MM.1S (cell line): Measurements from ENCODE around the gene HYI.
A peak's percentile ranks its signal among the peaks of the same experiment; 100 is the strongest.
"Not testable (repeated sequence)": the region's sequence is repeated elsewhere in the genome, so short reads cannot be mapped to it uniquely, and the experiment has no call there.

Experiments used
- DNase-seq: peaks from one replicate; pipeline ENCODE4 v3.0.0-alpha.2; 2015
- H2AFZ ChIP-seq: fragments of 300-600 bp; sonication (generic); 2 replicates; pipeline ENCODE4 v1.6.0; 2016; ENCODE audit warnings: antibody characterized with exemption, low read length
- H3F3A ChIP-seq: fragments of 300-600 bp; sonication (generic); 2 replicates; pipeline ENCODE4 v1.6.1; 2016; ENCODE audit warnings: mild to moderate bottlenecking, antibody characterized with exemption, low read length, moderate library complexity, mixed read lengths; ENCODE audit not compliant: insufficient read depth
- H3K27ac ChIP-seq: fragments of 300-600 bp; sonication (generic); 2 replicates; pipeline ENCODE4 v1.5.1; 2016; ENCODE audit warnings: mild to moderate bottlenecking, low read length
- H3K27me3 ChIP-seq: fragments of 300-600 bp; sonication (generic); replicated peaks from 2 replicates; pipeline ENCODE4 v1.6.0; 2016; ENCODE audit warnings: low read length; ENCODE audit not compliant: insufficient read depth
- H3K36me3 ChIP-seq: fragments of 300-600 bp; sonication (generic); replicated peaks from 2 replicates; pipeline ENCODE4 v1.6.1; 2016; ENCODE audit warnings: mild to moderate bottlenecking, low read length, mixed read lengths; ENCODE audit not compliant: insufficient read depth
- H3K4me1 ChIP-seq: fragments of 300-600 bp; sonication (generic); 2 replicates; pipeline ENCODE4 v1.6.1; 2016; ENCODE audit warnings: low read length, mixed read lengths
- H3K4me2 ChIP-seq: fragments of 300-600 bp; sonication (generic); 2 replicates; pipeline ENCODE4 v1.6.0; 2016; ENCODE audit warnings: low read depth, low read length
- H3K4me3 ChIP-seq: fragments of 300-600 bp; sonication (generic); 2 replicates; pipeline ENCODE4 v1.5.1; 2016; ENCODE audit warnings: low read length, mixed read lengths
- H3K79me2 ChIP-seq: fragments of 300-600 bp; sonication (generic); 2 replicates; pipeline ENCODE4 v1.6.1; 2016; ENCODE audit warnings: mixed run types, low read length, mixed read lengths
- H3K9ac ChIP-seq: fragments of 300-600 bp; sonication (generic); 2 replicates; pipeline ENCODE4 v1.6.1; 2016; ENCODE audit warnings: low read length, mixed read lengths
- H3K9me2 ChIP-seq: fragments of 300-600 bp; sonication (generic); replicated peaks from 2 replicates; pipeline ENCODE4 v1.6.1; 2016; ENCODE audit warnings: mild to moderate bottlenecking, low read length, mixed read lengths; ENCODE audit not compliant: insufficient read depth
- H3K9me3 ChIP-seq: fragments of 300-600 bp; sonication (generic); replicated peaks from 2 replicates; pipeline ENCODE4 v1.6.1; 2016; ENCODE audit warnings: mild to moderate bottlenecking, low read length, mixed read lengths; ENCODE audit not compliant: insufficient read depth
- H4K20me1 ChIP-seq: fragments of 300-600 bp; sonication (generic); 2 replicates; pipeline ENCODE4 v1.6.1; 2016; ENCODE audit warnings: mild to moderate bottlenecking, low read length, moderate library complexity, mixed read lengths; ENCODE audit not compliant: insufficient read depth
- EZH2 ChIP-seq: fragments of 300-600 bp; sonication (generic); optimal IDR thresholded peaks from 2 replicates; pipeline ENCODE3; 2017; ENCODE audit warnings: low read depth, mild to moderate bottlenecking, antibody characterized with exemption, low read length, mixed read lengths
- EZH2phosphoT487 ChIP-seq: fragments of 300-600 bp; sonication (generic); IDR thresholded peaks from 2 replicates; pipeline ENCODE4 v1.6.1; 2018; ENCODE audit warnings: antibody characterized with exemption, low read length
- TF ChIP-seq, protein P1 (sequence below): fragments of 300-600 bp; sonication (generic); IDR thresholded peaks from 2 replicates; pipeline ENCODE4 v1.5.1; 2016; ENCODE audit warnings: antibody characterized with exemption, low read length, mixed read lengths

HYI gene, protein sequence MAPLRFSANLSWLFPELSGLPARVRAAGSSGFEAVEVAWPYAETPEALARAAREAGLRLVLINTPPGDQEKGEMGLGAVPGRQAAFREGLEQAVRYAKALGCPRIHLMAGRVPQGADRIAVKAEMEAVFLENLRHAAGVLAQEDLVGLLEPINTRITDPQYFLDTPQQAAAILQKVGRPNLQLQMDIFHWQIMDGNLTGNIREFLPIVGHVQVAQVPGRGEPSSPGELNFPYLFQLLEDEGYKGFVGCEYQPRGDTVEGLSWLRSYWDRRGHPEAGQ

DNA sequence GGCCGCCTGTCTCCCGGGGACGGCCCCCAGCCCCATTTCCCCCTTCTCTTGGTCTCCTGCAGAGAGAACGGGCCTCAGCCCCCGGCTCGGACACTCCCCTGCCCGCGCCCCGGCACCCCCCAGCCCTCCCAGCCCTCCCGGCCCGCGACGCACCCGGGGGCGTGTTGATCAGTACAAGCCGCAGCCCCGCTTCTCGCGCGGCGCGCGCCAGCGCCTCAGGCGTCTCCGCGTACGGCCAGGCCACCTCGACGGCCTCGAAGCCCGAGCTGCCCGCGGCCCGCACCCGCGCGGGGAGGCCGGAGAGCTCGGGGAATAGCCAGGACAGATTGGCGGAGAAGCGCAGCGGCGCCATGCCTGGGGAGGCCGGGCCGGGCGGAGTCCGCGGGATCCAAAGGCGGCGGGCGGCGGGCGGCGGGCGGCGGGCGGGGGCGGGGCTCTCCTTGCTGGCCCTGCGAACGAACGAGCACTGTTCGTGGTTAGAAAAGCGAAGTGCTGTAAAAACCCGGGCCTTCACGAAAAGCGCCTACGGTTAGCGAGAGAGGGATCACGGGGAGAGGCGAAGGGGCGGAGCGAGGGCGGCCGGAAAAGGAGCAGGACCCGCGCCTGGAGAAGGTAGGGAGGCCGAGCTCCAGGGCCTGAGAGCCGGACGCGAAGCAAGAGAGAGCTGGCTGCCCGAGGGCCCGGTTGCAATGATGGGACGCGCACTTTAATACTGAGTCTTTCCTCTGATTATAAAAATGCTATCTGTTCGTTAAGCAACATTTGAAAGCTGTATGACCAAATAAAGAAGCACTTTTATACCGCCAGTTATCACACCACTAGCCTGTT is at the start of gene HYI:
HYI (minus strand) TSS at position 490 of the 828 bp plus-strand sequence; CDS start at position 352, 138 bp downstream.
- H3K36me3 ChIP-seq = no peaks in the 10 kb centered on the region; the same call in 1 of the 2 replicates
- TF ChIP-seq EZH2 (no peak), EZH2phosphoT487 (no peak)
- TF ChIP-seq, protein P1, sequence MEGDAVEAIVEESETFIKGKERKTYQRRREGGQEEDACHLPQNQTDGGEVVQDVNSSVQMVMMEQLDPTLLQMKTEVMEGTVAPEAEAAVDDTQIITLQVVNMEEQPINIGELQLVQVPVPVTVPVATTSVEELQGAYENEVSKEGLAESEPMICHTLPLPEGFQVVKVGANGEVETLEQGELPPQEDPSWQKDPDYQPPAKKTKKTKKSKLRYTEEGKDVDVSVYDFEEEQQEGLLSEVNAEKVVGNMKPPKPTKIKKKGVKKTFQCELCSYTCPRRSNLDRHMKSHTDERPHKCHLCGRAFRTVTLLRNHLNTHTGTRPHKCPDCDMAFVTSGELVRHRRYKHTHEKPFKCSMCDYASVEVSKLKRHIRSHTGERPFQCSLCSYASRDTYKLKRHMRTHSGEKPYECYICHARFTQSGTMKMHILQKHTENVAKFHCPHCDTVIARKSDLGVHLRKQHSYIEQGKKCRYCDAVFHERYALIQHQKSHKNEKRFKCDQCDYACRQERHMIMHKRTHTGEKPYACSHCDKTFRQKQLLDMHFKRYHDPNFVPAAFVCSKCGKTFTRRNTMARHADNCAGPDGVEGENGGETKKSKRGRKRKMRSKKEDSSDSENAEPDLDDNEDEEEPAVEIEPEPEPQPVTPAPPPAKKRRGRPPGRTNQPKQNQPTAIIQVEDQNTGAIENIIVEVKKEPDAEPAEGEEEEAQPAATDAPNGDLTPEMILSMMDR = no peak
- no peaks in the 10 kb centered on the region for H4K20me1 ChIP-seq
- peak within 1 kb of the TSS; percentile 69 for H2AFZ ChIP-seq
- H3K9me3 ChIP-seq = no peaks in the 10 kb centered on the region
- H3K4me1 ChIP-seq = peaks cover 12% of the 10 kb centered on the region
- no peaks in the 10 kb centered on the region for H3K27me3 ChIP-seq
- peak; percentile 84 for DNase-seq
- peak within 1 kb of the TSS; percentile 73 for H3K9ac ChIP-seq
- H3K4me2 ChIP-seq = peak within 1 kb of the TSS; percentile 82
- peak within 1 kb of the TSS; percentile 86 for H3K27ac ChIP-seq
- peak within 1 kb of the TSS; percentile 60 for H3K4me3 ChIP-seq
- no peaks in the 10 kb centered on the region for H3K79me2 ChIP-seq
- peaks cover 22% of the 10 kb centered on the region for H3F3A ChIP-seq
- no peaks in the 10 kb centered on the region for H3K9me2 ChIP-seq

DNA sequence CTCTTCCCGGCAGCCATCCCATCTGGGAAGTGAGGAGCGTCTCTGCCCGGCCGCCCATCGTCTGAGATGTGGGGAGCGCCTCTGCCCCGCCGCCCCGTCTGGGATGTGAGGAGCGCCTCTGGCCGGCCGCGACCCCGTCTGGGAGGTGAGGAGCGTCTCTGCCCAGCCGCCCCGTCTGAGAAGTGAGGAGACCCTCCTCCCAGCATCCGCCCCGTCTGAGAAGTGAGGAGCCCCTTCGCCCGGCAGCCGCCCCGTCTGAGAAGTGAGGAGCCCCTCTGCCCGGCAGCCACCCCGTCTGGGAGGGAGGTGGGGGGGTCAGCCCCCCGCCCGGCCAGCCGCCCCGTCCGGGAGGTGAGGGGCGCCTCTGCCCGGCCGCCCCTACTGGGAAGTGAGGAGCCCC is 48.1 kb upstream of the HYI start:
- H3K79me2 ChIP-seq, H3K4me1 ChIP-seq, DNase-seq, H3K9me3 ChIP-seq, H3K4me3 ChIP-seq, H3F3A ChIP-seq, H3K9ac ChIP-seq, H3K4me2 ChIP-seq, H4K20me1 ChIP-seq, H3K27ac ChIP-seq, H2AFZ ChIP-seq, H3K9me2 ChIP-seq, H3K27me3 ChIP-seq, H3K36me3 ChIP-seq: not testable (repeated sequence)

DNA sequence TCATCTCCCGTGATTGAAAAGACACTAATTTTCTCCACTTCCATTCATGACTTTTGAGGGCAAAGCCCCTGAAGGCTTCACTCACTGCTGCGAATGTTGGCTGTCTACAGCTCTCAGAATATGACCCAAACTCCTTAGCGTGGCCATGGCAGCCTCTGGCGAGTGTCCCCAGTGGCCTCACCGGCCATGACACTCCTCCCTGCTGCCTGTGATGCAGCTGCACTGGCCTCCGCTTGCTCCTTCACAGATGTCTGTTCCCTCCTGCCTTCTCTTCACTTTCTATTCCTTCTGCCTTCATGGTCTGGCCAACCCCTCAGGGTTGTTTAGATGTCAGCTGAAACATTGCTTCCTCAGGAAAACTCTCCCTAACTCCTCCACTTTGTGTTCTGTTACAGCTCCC is 46.2 kb upstream of the HYI start:
- no peaks in the 10 kb centered on the region for H3K9me3 ChIP-seq
- H3K36me3 ChIP-seq = no peaks in the 10 kb centered on the region
- H3K9ac ChIP-seq = no peak overlapping the region
- no peaks in the 10 kb centered on the region for H4K20me1 ChIP-seq
- no peak for DNase-seq
- no peak overlapping the region for H3K27ac ChIP-seq
- no peaks in the 10 kb centered on the region for H3K4me1 ChIP-seq
- H3K27me3 ChIP-seq = no peaks in the 10 kb centered on the region
- H3F3A ChIP-seq = no peaks in the 10 kb centered on the region
- H3K4me3 ChIP-seq = no peak overlapping the region
- no peak overlapping the region for H3K4me2 ChIP-seq
- no peaks in the 10 kb centered on the region for H3K79me2 ChIP-seq
- H2AFZ ChIP-seq = no peak overlapping the region
- TF ChIP-seq EZH2 = no peak
- TF ChIP-seq EZH2phosphoT487 = no peak
- TF ChIP-seq, protein P1 = no peak
- no peaks in the 10 kb centered on the region for H3K9me2 ChIP-seq
